ENCODE results near the gene LACTB.

DNA sequence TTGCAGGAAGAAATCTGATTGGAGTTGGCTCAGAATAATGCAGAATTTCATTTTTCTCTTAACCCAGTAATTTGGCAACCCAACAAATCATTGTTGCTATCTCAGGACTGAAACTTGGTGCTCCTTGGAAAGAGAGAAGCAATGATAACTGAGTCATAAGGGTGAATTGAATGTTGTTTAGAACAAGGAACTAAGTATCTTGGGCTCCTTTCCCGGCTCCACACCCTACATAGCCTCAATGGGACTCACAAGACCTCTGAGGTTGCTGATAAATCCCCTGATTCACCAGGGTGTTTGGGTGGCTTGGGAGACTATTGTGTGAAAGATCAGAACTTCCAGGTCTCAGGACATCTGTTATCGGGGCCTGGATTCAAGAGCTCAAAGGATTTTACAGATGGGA, 60.0 kb downstream of the LACTB start:
- TF ChIP-seq POLR2A (IDR thresholded peaks at IDR 0.05) (no peak), EP300 (IDR thresholded peaks at IDR 0.05) (no peak)
- TF ChIP-seq, protein P1, sequence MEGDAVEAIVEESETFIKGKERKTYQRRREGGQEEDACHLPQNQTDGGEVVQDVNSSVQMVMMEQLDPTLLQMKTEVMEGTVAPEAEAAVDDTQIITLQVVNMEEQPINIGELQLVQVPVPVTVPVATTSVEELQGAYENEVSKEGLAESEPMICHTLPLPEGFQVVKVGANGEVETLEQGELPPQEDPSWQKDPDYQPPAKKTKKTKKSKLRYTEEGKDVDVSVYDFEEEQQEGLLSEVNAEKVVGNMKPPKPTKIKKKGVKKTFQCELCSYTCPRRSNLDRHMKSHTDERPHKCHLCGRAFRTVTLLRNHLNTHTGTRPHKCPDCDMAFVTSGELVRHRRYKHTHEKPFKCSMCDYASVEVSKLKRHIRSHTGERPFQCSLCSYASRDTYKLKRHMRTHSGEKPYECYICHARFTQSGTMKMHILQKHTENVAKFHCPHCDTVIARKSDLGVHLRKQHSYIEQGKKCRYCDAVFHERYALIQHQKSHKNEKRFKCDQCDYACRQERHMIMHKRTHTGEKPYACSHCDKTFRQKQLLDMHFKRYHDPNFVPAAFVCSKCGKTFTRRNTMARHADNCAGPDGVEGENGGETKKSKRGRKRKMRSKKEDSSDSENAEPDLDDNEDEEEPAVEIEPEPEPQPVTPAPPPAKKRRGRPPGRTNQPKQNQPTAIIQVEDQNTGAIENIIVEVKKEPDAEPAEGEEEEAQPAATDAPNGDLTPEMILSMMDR (IDR thresholded peaks at IDR 0.05), result no peak

Data from gastroesophageal sphincter (tissue), 3 donors.